T-helper 2 cell (primary cell): ENCODE results near the gene COPZ1.

Experiments used
- DNase-seq, 5 experiments: peaks; one replicate each; pipeline versions ENCODE4 v3.0.0 to v3.0.0-alpha.2; 2012 to 2022

COPZ1 gene

GRCh38 chr12:54378796-54379397 is 54.0 kb downstream of the COPZ1 start:
- no peak for DNase-seq

GRCh38 chr12:54379398-54380201 is 54.7 kb downstream of the COPZ1 start:
- DNase-seq: peak; percentile 71 to 86 (median 82)

DNA sequence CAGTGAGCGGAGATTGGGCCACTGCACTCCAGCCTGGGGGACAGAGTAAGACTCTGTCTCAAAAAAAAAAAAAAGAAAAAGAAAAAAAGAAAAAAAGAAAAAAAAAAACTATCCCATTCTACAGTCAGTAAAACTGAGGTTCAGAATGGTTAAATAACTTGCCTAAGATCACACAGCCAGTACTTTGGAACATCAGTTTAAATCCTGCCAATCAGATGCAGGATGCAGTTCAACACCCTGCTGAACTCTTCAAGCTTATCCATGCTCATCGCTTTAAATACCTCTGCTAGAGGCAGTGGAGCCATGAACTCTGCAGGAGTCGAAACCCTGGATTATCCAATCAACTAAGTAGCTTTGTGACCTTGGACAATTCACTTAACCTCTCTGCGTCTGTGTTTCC is 56.2 kb downstream of the COPZ1 start:
- DNase-seq: no peak

DNA sequence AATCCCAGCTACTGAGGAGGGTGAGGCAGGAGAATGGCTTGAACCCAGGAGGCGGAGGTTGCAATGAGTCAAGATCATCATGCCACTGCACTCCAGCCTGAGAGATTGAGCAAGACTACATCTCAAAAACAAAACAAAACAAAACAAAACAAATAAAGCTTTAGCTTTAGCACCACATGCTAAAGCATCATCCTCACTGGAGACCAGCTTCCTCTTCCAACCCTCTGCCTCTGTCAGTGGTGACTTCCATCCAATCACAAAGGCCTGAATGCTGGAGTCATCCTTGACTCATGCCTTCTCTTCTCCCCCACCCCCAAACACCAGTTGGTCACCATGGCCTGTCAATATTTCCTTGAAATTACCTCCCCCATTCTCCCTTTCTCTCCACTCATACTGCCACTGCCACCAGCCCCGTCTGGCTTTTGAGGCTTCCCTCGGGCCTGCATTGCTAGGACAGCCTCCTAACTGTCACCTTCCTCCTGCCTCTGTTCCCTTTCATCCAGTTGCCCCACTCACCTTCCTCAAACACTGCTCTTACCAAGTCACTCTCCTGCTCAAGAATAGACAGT is 58.2 kb downstream of the COPZ1 start:
- DNase-seq: no peak

DNA sequence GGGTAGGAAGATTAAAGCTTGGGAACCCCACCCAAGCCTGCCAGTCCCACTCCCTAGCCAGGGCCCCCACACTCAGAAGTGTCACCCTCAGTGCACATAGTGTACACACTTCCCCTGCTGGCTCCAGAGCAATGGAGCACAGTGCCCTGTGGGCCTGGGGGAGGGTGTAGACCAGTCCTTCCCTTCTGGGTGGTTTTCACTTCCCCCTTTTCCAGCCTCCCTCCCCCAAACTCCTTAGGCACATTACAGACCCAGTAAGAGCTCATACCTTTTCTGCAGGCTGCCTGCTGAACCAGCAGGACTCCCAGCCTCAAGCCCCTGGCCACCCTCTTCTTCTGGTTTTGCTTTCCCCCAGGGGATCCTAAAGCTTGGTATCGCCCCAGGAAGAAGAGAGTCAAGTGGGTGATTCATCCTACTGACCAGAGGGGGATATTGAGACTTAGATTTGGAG is 59.7 kb downstream of the COPZ1 start, which contains the start of gene ZNF385A:
Gene ZNF385A, minus strand, starts transcription at position 143 of the 451 bp plus-strand sequence. CDS start 219 bp downstream, outside the sequence.
- DNase-seq: no peak

DNA sequence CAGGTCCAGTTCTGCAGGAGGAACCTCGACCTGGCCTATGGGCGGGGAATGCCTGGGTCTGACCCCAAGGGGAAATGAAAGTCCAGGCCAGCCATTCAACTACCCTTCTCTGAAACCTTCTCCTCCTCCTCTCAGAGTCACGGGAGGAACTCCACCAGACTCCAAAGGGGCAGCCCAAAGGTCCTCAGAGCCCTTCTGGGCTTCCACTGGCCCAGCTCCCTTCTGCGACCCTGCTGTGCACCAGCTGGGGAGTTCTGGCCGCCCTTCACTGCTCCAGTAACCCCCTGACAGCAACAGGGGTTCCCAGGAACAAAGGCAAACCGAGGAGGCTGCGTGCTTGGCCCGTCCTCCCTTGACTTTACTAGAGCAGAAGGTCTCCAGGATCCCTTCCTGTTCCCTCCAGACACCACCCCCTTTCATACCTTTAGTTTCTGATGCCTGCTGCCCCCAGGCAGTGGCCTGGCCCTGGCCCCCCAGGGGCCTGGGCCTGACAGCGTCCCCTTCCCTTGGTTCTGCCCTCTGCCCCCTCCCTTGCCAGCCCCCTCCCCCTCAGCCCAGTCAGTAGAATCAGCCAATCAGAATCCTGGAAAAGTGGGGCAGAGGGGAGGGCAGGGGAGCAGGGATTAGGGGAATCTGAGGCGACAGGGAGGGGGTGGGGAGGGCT is 60.5 kb downstream of the COPZ1 start:
- DNase-seq: no peak

DNA sequence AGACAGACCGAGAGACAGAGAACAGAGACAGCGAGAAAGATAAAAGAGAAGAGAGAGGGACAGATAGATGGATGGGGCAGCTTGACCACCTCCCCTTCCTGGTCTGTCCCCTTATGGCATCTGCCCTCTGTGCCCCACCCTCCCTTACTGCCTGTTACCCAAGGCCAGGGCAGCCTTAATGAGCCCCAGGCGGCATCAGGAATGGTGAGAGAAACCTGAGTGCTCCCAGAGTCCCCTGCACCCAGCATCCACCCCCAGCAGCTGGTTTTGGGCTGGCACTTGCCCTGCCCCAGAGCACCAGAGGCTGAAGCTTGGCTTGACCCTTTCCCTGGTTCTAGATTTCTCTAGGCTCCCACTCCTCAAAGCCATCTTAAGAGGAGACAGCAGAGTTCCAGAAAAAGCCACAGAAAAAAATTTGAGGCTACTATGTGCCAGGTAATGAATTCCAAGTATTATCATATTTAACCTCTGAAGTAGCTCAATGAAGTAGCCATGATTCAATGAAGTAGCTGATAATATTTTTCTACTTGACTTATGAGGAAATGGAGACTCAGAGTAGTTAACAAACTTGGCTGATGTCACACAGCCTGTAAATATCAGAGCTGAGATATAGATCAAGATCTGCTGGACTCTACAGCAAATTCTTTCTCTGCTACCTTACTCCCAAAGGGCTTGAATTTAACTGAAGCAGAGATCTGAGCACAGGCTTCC is 61.6 kb downstream of the COPZ1 start:
- no peak for DNase-seq

- DNase-seq: no peak
Observed at GRCh38 chr12:54387114-54387467, 62.2 kb downstream of the COPZ1 start.

DNA sequence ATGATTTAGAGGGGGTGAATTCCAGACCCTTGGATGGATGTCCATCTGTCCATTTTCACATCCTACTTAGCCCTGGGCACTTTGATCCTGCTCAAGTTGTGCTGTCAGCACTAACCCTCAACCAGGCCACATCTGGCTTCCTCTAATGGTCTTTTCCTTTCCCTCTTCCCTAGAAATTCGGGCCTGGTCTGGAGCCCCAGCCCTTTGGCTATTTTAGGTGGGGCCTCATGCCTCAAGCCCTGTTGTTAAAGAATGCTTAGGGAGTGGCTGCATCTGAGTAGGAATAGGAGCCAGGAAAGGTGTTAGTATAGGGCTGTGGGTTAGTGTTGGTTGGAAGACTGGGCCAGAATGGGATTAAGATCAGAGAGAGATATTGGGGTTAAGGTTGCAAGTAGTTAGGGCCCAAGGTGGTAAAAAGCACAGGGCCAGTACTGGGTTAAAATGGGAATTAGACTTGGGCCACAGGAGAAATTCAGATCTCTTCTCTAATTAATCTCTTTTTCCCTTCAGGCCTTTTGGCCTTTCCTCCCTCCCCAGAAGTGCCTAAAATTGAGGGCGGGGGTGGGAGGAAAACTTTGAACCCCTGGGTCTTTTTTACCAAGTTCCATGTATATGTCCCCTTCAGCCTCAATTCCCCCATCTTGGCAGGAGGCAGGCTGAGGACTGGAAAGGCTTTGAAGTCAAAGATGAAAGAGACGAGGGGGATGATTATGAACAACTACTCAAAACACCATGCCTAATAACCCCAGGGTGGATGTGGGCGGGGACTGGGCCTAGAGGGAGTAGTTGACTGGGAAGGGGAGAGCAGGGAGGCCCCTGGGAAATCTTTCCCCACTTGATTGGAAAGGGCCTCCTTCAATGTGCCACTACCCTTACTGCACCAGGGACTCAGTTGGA is 63.6 kb downstream of the COPZ1 start:
- DNase-seq: no peak

GRCh38 chr12:54389134-54389508 is 64.2 kb downstream of the COPZ1 start:
- no peak for DNase-seq

- no peak for DNase-seq
Observed at GRCh38 chr12:54389607-54390175, 64.8 kb downstream of the COPZ1 start.

- no peak for DNase-seq
Observed at GRCh38 chr12:54390176-54390667, 65.3 kb downstream of the COPZ1 start.

- DNase-seq: peak; percentile 45 to 70 (median 60)
Observed at GRCh38 chr12:54390668-54391551, 66.0 kb downstream of the COPZ1 start.

- no peak for DNase-seq
Observed at GRCh38 chr12:54392485-54393206, 67.7 kb downstream of the COPZ1 start.

DNA sequence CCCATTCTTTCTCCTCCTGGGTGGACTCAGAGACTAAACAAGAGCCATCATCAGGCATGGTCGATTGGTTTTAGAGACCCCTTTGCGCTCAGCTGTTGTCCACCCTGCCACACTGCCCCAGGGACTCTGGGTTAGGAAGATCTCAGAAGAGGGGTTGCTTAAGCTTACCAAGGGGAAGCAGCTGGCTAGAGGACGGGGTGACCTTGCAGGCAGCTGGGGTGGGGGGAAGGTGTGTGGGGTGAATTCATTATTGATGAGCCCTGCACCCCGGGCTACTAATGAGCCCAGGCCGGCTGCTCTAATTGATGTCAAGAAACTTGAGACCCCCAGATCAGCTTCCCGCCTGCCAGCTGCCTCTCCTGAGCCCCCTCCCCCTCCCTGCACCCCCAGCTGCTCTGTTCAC is 68.3 kb downstream of the COPZ1 start:
- no peak for DNase-seq

DNA sequence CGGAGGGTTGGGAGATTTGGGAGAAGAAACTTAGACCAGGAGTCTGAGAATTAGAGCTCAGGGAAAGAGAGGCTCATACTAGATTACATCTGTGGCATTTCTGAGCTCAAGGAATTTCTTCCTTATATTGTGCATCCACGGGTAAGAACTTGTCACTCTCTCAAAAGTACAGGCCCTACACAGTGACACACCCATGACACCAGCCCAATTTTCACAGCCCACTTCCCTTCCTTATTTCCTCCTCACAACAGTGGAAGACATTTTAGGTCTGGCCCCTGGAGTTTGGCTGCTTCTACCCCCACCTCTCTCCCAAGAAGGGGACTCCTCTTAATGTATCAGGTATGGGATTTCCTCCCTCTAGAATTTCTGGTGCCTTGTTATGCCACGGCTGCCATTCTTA is 68.8 kb downstream of the COPZ1 start:
- DNase-seq: no peak

DNA sequence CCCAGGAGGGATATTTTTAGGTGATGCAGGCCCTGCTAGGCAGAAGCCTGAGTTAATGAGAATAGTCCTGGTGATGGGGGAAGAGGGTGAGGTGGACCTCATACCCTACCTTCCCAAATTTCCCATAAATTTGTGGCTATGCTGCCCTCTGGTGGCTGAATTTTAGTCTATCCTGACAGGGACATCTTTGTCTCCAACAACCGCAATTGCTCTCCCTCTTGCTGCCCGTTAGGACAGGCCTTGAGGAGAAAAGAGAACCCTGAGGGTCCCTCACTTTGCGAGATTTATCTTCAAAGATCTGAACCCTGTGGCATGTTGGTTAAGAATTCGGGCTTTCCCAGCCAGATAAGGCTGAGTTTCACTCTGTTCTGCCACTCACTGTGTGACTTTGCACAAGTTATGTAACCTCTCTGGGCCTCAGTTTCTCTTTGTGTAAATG is 69.4 kb downstream of the COPZ1 start:
- no peak for DNase-seq

DNA sequence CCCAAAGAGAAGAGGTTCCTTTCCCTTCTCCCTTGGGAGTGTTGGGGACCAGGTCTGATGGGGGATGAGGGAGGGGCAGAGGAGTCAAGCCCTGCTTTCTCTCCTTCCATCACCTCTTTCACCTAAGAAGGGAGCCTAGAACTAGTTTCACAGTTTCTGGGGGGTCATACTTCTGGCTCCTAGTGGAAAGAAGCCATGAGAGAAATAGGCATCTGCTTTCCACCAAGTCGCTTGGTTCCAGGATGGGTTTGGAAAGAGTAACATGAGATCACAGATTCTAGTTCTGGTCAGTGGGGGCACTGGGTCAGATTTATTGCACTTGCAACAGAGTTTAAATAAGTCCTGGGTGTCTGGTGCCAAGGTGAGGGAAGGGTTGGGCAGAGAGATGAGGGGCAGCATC is 70.1 kb downstream of the COPZ1 start:
- DNase-seq: no peak

GRCh38 chr12:54395545-54395944 is 70.6 kb downstream of the COPZ1 start:
- no peak for DNase-seq
